K562 (cell line): ENCODE measurements around the gene KCNK7. TPM values are rescaled to one million over a fixed set of nuclear protein-coding genes. Genes with fewer than 3 reads are reported as not detected.
A peak's percentile ranks its signal among the peaks of the same experiment; 100 is the strongest.

Experiments
- ATF6 ChIP-seq: sonication (generic); formaldehyde crosslinking; IDR thresholded peaks from 2 replicates; pipeline ENCODE4 v1.4.0; 2020; ENCODE audit warnings: mild to moderate bottlenecking, missing genetic modification reagents
- CREBBP ChIP-seq: IDR thresholded peaks from one replicate; pipeline ENCODE4 v1.6.1; 2012; ENCODE audit warnings: low read depth, mild to moderate bottlenecking, control low read depth, inconsistent platforms, low read length
- DMBX1 ChIP-seq: fragments of 250-450 bp; sonication (Bioruptor Pico); IDR thresholded peaks from 2 replicates; pipeline ENCODE4 v1.8.0; 2022; ENCODE audit warnings: inconsistent platforms, mild to moderate bottlenecking, moderate library complexity, borderline replicate concordance
- GABPA ChIP-seq: fragments of 200-800 bp; sonication (Bioruptor generic); conservative IDR thresholded peaks from 2 replicates; pipeline ENCODE4 v1.6.1; 2016; ENCODE audit warnings: low read depth, missing genetic modification characterization, missing compliant biosample characterization
- NRF1 ChIP-seq, 2 experiments: fragments of 450-650 bp; IDR thresholded peaks in 1 of 2; conservative IDR thresholded peaks in 1 of 2; 2 replicates each; pipeline ENCODE4 v1.6.1; 2014; ENCODE audit warnings: mild to moderate bottlenecking in 2 of 2
- OTX1 ChIP-seq: fragments of 450-650 bp; formaldehyde crosslinking; IDR thresholded peaks from 2 replicates; pipeline ENCODE4 v1.4.0; 2022; ENCODE audit warnings: mild to moderate bottlenecking
- TFAP4 ChIP-seq: sonication (generic); formaldehyde crosslinking; IDR thresholded peaks from 2 replicates; pipeline ENCODE4 v1.8.0; 2022; ENCODE audit warnings: missing genetic modification reagents, mild to moderate bottlenecking, moderate library complexity, borderline replicate concordance
- ZBTB8A ChIP-seq: fragments of 450-650 bp; IDR thresholded peaks from 2 replicates; pipeline ENCODE4 v1.6.1; 2018; ENCODE audit warnings: mild to moderate bottlenecking, moderate library complexity; ENCODE audit not compliant: partially characterized antibody
- polyA plus RNA-seq, 8 experiments: library from polyadenylated mRNA; depleted of rRNA in 4 of 8; stranded (reverse) in 5 of 8; unstranded in 3 of 8; fragments of >200 nt; fragmentation: Nextera tagmentation in 2 of 8; fragmentation: Illumina TruSeq in 1 of 8; extraction: Ambion mirVana in 2 of 8; extraction: Trizol in 1 of 8; gene quantifications; 2 replicates each; pipeline versions ENCODE4 v1.2.1 to v1.2.3, GENCODE V29; 2011 to 2014; ENCODE audit warnings: inconsistent platforms in 1 of 8, missing spikeins in 1 of 8
- total RNA-seq, 7 experiments: library from RNA; depleted of rRNA in 6 of 7; stranded (reverse); fragments of >200 nt in 6 of 7; fragmentation: Illumina TruSeq in 2 of 7; extraction: Trizol in 2 of 7; gene quantifications; 2 replicates each; pipeline versions ENCODE4 v1.2.1 to v1.2.3, GENCODE V29; 2011 to 2021; ENCODE audit warnings: low replicate concordance in 1 of 7
- TF ChIP-seq, protein P1 (sequence below): fragments of 450-650 bp; IDR thresholded peaks from 2 replicates; pipeline ENCODE4 v1.6.1; 2017; ENCODE audit warnings: antibody characterized with exemption, mild to moderate bottlenecking

KCNK7 gene
- total and polyA plus RNA-seq, 9 of the 15 experiments (the other 6 are each of a cell fraction or from before 2014, with no cell fraction given), result 0.07 to 0.40 TPM; not detected in 7

DNA sequence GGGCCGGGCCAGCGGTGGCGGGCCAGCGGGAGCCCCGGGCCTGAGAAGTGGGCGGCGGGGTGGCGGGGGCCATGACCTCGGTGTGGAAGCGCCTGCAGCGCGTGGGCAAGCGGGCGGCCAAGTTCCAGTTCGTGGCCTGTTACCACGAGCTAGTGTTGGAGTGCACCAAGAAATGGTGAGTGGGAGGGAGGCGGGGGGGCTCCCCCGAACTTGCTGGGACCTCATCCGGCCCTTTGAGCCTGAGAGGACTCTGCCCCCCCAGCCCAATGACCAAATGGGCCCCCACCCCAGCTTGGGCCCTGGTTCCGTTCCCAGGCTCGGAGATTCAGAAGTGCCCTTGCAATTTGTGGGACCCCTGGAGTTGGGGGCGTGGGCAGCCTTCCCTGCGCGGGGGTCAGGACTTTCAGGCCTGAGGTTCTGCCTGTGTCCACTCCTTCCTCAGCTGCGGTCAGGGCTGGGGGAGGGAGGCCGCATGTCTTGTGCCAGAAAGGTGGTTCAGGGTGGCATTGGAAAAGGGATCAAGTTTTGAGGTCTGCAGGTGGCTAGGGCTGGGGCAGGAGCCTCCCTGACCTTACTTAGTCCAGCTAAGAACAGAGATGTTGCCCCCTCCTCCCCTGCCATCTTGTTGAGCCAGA lies 19.3 kb downstream of the KCNK7 start (continued):
- TF ChIP-seq, protein P1, sequence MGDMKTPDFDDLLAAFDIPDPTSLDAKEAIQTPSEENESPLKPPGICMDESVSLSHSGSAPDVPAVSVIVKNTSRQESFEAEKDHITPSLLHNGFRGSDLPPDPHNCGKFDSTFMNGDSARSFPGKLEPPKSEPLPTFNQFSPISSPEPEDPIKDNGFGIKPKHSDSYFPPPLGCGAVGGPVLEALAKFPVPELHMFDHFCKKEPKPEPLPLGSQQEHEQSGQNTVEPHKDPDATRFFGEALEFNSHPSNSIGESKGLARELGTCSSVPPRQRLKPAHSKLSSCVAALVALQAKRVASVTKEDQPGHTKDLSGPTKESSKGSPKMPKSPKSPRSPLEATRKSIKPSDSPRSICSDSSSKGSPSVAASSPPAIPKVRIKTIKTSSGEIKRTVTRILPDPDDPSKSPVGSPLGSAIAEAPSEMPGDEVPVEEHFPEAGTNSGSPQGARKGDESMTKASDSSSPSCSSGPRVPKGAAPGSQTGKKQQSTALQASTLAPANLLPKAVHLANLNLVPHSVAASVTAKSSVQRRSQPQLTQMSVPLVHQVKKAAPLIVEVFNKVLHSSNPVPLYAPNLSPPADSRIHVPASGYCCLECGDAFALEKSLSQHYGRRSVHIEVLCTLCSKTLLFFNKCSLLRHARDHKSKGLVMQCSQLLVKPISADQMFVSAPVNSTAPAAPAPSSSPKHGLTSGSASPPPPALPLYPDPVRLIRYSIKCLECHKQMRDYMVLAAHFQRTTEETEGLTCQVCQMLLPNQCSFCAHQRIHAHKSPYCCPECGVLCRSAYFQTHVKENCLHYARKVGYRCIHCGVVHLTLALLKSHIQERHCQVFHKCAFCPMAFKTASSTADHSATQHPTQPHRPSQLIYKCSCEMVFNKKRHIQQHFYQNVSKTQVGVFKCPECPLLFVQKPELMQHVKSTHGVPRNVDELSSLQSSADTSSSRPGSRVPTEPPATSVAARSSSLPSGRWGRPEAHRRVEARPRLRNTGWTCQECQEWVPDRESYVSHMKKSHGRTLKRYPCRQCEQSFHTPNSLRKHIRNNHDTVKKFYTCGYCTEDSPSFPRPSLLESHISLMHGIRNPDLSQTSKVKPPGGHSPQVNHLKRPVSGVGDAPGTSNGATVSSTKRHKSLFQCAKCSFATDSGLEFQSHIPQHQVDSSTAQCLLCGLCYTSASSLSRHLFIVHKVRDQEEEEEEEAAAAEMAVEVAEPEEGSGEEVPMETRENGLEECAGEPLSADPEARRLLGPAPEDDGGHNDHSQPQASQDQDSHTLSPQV, result 0 out of 2 replicates have a peak, but pooled peaks have one; percentile 20
- 0 out of 4 replicates have a peak, but pooled peaks of 1 of the 2 experiments have one; percentile 23 for TF ChIP-seq NRF1 (conservative IDR thresholded peaks at IDR 0.05 in 1 of 2, IDR thresholded peaks at IDR 0.05 in 1 of 2)
- TF ChIP-seq CREBBP, result no peak
- TF ChIP-seq DMBX1 (CRISPR knock-in tag), result no peak
- TF ChIP-seq OTX1, result no peak
- TF ChIP-seq TFAP4 (CRISPR knock-in tag), result no peak
- TF ChIP-seq GABPA (tag), result no peak
- TF ChIP-seq ZBTB8A, result no peak
- no peak for TF ChIP-seq ATF6 (CRISPR knock-in tag)
